NT2/D1 (cell line): ENCODE data around the gene RPL21.

Source experiments
- SUZ12 ChIP-seq: IDR thresholded peaks from 2 replicates; pipeline ENCODE4 v1.6.1; 2011; ENCODE audit not compliant: insufficient read length, insufficient read depth; ENCODE audit errors: extremely low read depth
- YY1 ChIP-seq: IDR thresholded peaks from 2 replicates; pipeline ENCODE4 v1.6.1; 2011; ENCODE audit not compliant: insufficient read length, insufficient read depth

GRCh38 chr13:27233964-27234363 lies 17.4 kb upstream of the RPL21 start:
- no peak for TF ChIP-seq YY1
- no peak for TF ChIP-seq SUZ12
